Measurements from ENCODE around the gene NFAM1. TPM values are rescaled to one million over a fixed set of nuclear protein-coding genes. Genes with fewer than 3 reads are reported as not detected.

NFAM1 gene
- total RNA-seq, 2 donors from 2014 or later: 0.64 to 2.1 TPM

- no peak for TF ChIP-seq CTCF (IDR thresholded peaks at IDR 0.05)
- Histone ChIP-seq H3K27ac (no peak overlapping the region), H3K9ac (ENCODE audit: low read depth in 2 of 2, low read length in 2 of 2) (no peak overlapping the region), H3K4me3 (no peak overlapping the region), H3K27me3 (no peaks in the 10 kb centered on the region), H3K4me1 (no peaks in the 10 kb centered on the region), H3K9me3 (no peaks in the 10 kb centered on the region), H3K36me3 (no peaks in the 10 kb centered on the region)
- intact Hi-C loops (cut with DNase I): no loop called here
- no peak for DNase-seq
Measured at GRCh38 chr22:42452916-42453315, 20.7 kb upstream of the NFAM1 start.

- DNase-seq: no peak
- intact Hi-C loops (cut with DNase I): no loop called here
- H3K4me1 ChIP-seq: no peaks in the 10 kb centered on the region
- H3K9me3 ChIP-seq: no peaks in the 10 kb centered on the region
- TF ChIP-seq CTCF (IDR thresholded peaks at IDR 0.05): no peak
- H3K9ac ChIP-seq (ENCODE audit: low read depth in 2 of 2, low read length in 2 of 2): no peak overlapping the region
- no peak overlapping the region for H3K4me3 ChIP-seq
- H3K27ac ChIP-seq: no peak overlapping the region
- H3K36me3 ChIP-seq: no peaks in the 10 kb centered on the region
- H3K27me3 ChIP-seq: no peaks in the 10 kb centered on the region
Measured at GRCh38 chr22:42452456-42452855, 20.3 kb upstream of the NFAM1 start.

GRCh38 chr22:42451499-42452145 is 19.4 kb upstream of the NFAM1 start:
- Histone ChIP-seq H3K9me3 (no peaks in the 10 kb centered on the region), H3K36me3 (no peaks in the 10 kb centered on the region), H3K27ac (no peak overlapping the region), H3K4me3 (no peak overlapping the region), H3K27me3 (no peaks in the 10 kb centered on the region), H3K4me1 (no peaks in the 10 kb centered on the region), H3K9ac (ENCODE audit: low read depth in 2 of 2, low read length in 2 of 2) (no peak overlapping the region)
- DNase-seq: no peak
- intact Hi-C loops (cut with DNase I): no loop called here
- no peak for TF ChIP-seq CTCF (IDR thresholded peaks at IDR 0.05)

GRCh38 chr22:42450862-42451261 is 18.7 kb upstream of the NFAM1 start:
- no peak for DNase-seq
- H3K4me3 ChIP-seq: no peak overlapping the region
- H3K9me3 ChIP-seq: no peaks in the 10 kb centered on the region
- intact Hi-C loops (cut with DNase I): no loop called here
- no peaks in the 10 kb centered on the region for H3K4me1 ChIP-seq
- no peaks in the 10 kb centered on the region for H3K36me3 ChIP-seq
- no peak for TF ChIP-seq CTCF (IDR thresholded peaks at IDR 0.05)
- H3K27ac ChIP-seq: no peak overlapping the region
- no peak overlapping the region for H3K9ac ChIP-seq (ENCODE audit: low read depth in 2 of 2, low read length in 2 of 2)
- no peaks in the 10 kb centered on the region for H3K27me3 ChIP-seq

DNA sequence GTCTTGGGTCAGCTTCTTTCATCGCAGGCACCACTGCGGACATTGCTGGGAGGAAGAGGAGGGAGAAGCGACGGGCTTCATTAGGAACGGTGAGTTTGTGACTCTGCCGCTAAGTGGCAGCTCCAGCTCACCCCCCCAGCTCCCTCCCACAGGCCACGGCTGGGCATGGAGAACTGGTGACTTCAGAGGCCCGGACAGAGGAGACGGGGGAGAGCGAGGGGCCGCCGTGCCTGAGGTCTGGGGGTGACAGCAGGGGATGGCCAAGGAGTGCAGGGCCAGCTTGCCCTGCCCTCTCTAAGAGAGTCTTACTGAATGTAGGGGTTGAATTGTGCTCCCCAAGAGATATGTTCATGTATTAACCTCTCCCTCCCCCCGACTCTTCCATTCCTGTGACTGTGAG is 13.9 kb upstream of the NFAM1 start:
- Histone ChIP-seq H3K27ac (no peak overlapping the region), H3K4me3 (no peak overlapping the region), H3K4me1 (peaks cover 9% of the 10 kb centered on the region), H3K9me3 (no peaks in the 10 kb centered on the region), H3K36me3 (no peaks in the 10 kb centered on the region), H3K27me3 (no peaks in the 10 kb centered on the region), H3K9ac (ENCODE audit: low read depth in 2 of 2, low read length in 2 of 2) (no peak overlapping the region)
- no peak for DNase-seq
- intact Hi-C loops (cut with DNase I): no loop called here
- no peak for TF ChIP-seq CTCF (IDR thresholded peaks at IDR 0.05)

Measured in colonic mucosa (tissue), 4 donors.